HepG2 (cell line): ENCODE measurements around the gene TTC39C. TPM values are rescaled to one million over a fixed set of nuclear protein-coding genes. Genes with fewer than 3 reads are reported as not detected.

ENCODE experiments used
- CREM ChIP-seq, 2 experiments: sonication (generic) in 1 of 2; formaldehyde crosslinking in 1 of 2; IDR thresholded peaks; 2 replicates each; pipeline versions ENCODE4 v1.4.0 to v1.6.1; 2016 to 2020; ENCODE audit warnings: antibody characterized with exemption in 1 of 2, mild to moderate bottlenecking in 1 of 2, missing genetic modification reagents in 1 of 2
- DMAP1 ChIP-seq: IDR thresholded peaks from 2 replicates; pipeline ENCODE4 v1.6.1; 2016
- EED ChIP-seq: sonication (generic); formaldehyde crosslinking; IDR thresholded peaks from 2 replicates; pipeline ENCODE4 v1.5.0; 2020; ENCODE audit warnings: mild to moderate bottlenecking, missing genetic modification reagents
- FOXK2 ChIP-seq: fragments of 450-650 bp; IDR thresholded peaks from 2 replicates; pipeline ENCODE4 v1.6.1; 2016
- MAFF ChIP-seq: IDR thresholded peaks from 2 replicates; pipeline ENCODE4 v1.6.1; 2011; ENCODE audit warnings: low read depth, low read length, improper control_type of control experiment
- NBN ChIP-seq: fragments of 450-650 bp; conservative IDR thresholded peaks from 2 replicates; pipeline ENCODE4 v1.6.1; 2017
- NKX3-1 ChIP-seq: sonication (generic); formaldehyde crosslinking; IDR thresholded peaks from 2 replicates; pipeline ENCODE4 v1.5.0; 2020; ENCODE audit warnings: missing genetic modification reagents
- RARG ChIP-seq: sonication (generic); formaldehyde crosslinking; IDR thresholded peaks from 2 replicates; pipeline ENCODE4 v1.4.0; 2020; ENCODE audit warnings: low read depth, mild to moderate bottlenecking, missing genetic modification reagents
- SRF ChIP-seq: IDR thresholded peaks from 2 replicates; pipeline ENCODE4 v1.6.1; 2011; ENCODE audit warnings: mild to moderate bottlenecking, low read depth, low read length, moderate library complexity
- SRY ChIP-seq: sonication (generic); formaldehyde crosslinking; IDR thresholded peaks from 2 replicates; pipeline ENCODE4 v1.8.0; 2022; ENCODE audit warnings: mild to moderate bottlenecking, missing genetic modification reagents
- STAT5B ChIP-seq: sonication (generic); formaldehyde crosslinking; IDR thresholded peaks from 2 replicates; pipeline ENCODE4 v1.4.0; 2020; ENCODE audit warnings: missing genetic modification reagents
- ZBTB21 ChIP-seq: sonication (generic); formaldehyde crosslinking; IDR thresholded peaks from 2 replicates; pipeline ENCODE4 v1.4.0; 2020; ENCODE audit warnings: missing genetic modification reagents
- ZC3H4 ChIP-seq: sonication (generic); formaldehyde crosslinking; IDR thresholded peaks from 2 replicates; pipeline ENCODE4 v1.4.0; 2020; ENCODE audit warnings: missing genetic modification reagents, borderline replicate concordance
- ZNF260 ChIP-seq: sonication (generic); formaldehyde crosslinking; IDR thresholded peaks from 2 replicates; pipeline ENCODE4 v1.4.0; 2020; ENCODE audit warnings: missing genetic modification reagents, low read depth, mild to moderate bottlenecking, borderline replicate concordance
- ZNF496 ChIP-seq: sonication (generic); formaldehyde crosslinking; IDR thresholded peaks from 2 replicates; pipeline ENCODE4 v1.8.1; 2023; ENCODE audit warnings: mild to moderate bottlenecking, moderate library complexity, missing genetic modification reagents; ENCODE audit not compliant: insufficient replicate concordance
- ZNF644 ChIP-seq: IDR thresholded peaks from 2 replicates; pipeline ENCODE4 v1.6.1; 2016; ENCODE audit warnings: low read depth
- ZNF660 ChIP-seq: sonication (generic); formaldehyde crosslinking; IDR thresholded peaks from 2 replicates; pipeline ENCODE4 v1.5.1; 2020; ENCODE audit warnings: mild to moderate bottlenecking, low read depth, missing genetic modification reagents, borderline replicate concordance
- ZNF788 ChIP-seq: sonication (generic); formaldehyde crosslinking; IDR thresholded peaks from 2 replicates; pipeline ENCODE4 v1.5.0; 2020; ENCODE audit warnings: mild to moderate bottlenecking, missing genetic modification reagents, borderline replicate concordance
- polyA plus RNA-seq, 8 experiments: library from polyadenylated mRNA; depleted of rRNA in 3 of 8; stranded (reverse) in 7 of 8; unstranded in 1 of 8; fragments of >200 nt; fragmentation: Illumina TruSeq in 4 of 8; extraction: Trizol in 4 of 8; gene quantifications; 2 replicates each; pipeline versions ENCODE4 v1.2.1 to v1.2.3, GENCODE V29; 2011 to 2016; ENCODE audit warnings: low read depth in 4 of 8, missing spikeins in 1 of 8, mixed read lengths in 1 of 8; ENCODE audit not compliant: insufficient read depth in 1 of 8
- total RNA-seq, 5 experiments: library from RNA; depleted of rRNA; stranded (reverse); fragments of >200 nt; fragmentation: Illumina TruSeq; extraction: Trizol; gene quantifications; 2 replicates each; pipeline ENCODE4 v1.2.3, GENCODE V29; 2016; ENCODE audit warnings: low read depth in 1 of 5
- TF ChIP-seq, protein P1 (sequence below): sonication (generic); formaldehyde crosslinking; IDR thresholded peaks from 2 replicates; pipeline ENCODE4 v1.8.1; 2022; ENCODE audit warnings: low read depth, mild to moderate bottlenecking, missing genetic modification reagents
- TF ChIP-seq, protein P2 (sequence below): IDR thresholded peaks from 2 replicates; pipeline ENCODE4 v1.6.1; 2016; ENCODE audit warnings: mild to moderate bottlenecking, missing biosample characterization, missing genetic modification reagents
- TF ChIP-seq, protein P3 (sequence below): sonication (generic); formaldehyde crosslinking; conservative IDR thresholded peaks from 2 replicates; pipeline ENCODE4 v1.8.0; 2022; ENCODE audit warnings: mild to moderate bottlenecking, moderate library complexity, missing genetic modification reagents
- TF ChIP-seq, protein P4 (sequence below): sonication (generic); formaldehyde crosslinking; IDR thresholded peaks from 2 replicates; pipeline ENCODE4 v1.4.0; 2020; ENCODE audit warnings: mild to moderate bottlenecking, missing genetic modification reagents
- TF ChIP-seq, protein P5 (sequence below): sonication (generic); formaldehyde crosslinking; IDR thresholded peaks from 2 replicates; pipeline ENCODE4 v1.8.1; 2022; ENCODE audit warnings: mild to moderate bottlenecking, missing genetic modification reagents

Gene TTC39C
- total and polyA plus RNA-seq, 2 of the 13 experiments (the other 11 are each of a cell fraction or from before 2014, with no cell fraction given), result 19.1 to 25.9 TPM

DNA sequence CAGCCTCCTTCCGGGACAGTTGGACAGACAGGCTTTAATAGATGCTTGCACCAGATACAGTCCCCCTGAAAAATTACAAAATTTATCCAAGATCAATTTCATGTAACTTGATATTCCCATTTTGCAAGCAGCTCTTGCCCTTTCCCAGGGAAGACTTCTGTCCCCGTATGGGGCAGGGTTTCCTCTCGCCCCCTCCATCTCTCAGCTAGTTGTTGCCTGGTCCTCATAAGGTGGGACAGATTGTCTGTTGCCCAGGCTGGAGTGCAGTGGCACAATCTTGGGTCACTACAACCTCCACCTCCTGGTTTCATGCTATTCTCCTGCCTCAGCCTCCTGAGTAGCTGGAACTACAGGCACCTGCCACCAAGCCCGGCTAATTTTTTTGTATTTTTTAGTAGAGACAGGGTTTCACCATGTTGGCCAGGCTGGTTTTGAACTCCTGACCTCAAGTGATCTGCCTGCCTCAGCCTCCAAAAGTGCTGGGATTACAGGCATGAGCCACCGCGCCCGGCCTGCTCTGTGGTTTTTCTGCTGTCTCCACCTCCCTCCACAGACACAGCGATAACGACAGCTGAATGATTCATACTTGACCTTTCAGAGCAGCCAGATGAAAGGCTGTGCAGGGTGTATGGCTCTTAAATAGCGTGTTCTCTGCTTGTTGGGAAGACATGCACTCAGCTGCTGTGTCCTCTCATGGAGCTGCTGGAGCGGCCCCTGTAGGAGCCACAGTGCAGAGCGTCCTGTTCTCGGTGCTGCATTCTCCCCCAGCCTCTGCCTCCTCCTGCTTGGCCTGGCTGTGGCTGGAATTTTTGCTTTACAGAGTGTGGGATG is 61.4 kb downstream of the TTC39C start (continued):
- TF ChIP-seq MAFF (0 out of 2 replicates have a peak, but pooled peaks have one; percentile 4), SRY (no peak), CREM (IDR thresholded peaks at IDR 0.05) (peak; percentile 52), CREM (CRISPR knock-in tag; IDR thresholded peaks at IDR 0.05) (no peak), STAT5B (CRISPR knock-in tag) (no peak), NKX3-1 (CRISPR knock-in tag) (peak; percentile 48; the same call in 1 of the 2 replicates), ZNF660 (CRISPR knock-in tag) (no peak), FOXK2 (no peak), DMAP1 (CRISPR knock-in tag) (peak; percentile 38; the same call in 1 of the 2 replicates), ZNF644 (CRISPR knock-in tag) (peak; percentile 74), RARG (no peak), ZNF496 (CRISPR knock-in tag) (no peak), SRF (no peak), ZC3H4 (no peak), ZNF260 (CRISPR knock-in tag) (no peak), ZBTB21 (no peak), ZNF788 (CRISPR knock-in tag) (peak; percentile 58; the same call in 1 of the 2 replicates), EED (no peak), NBN (no peak)
- TF ChIP-seq, protein P1, sequence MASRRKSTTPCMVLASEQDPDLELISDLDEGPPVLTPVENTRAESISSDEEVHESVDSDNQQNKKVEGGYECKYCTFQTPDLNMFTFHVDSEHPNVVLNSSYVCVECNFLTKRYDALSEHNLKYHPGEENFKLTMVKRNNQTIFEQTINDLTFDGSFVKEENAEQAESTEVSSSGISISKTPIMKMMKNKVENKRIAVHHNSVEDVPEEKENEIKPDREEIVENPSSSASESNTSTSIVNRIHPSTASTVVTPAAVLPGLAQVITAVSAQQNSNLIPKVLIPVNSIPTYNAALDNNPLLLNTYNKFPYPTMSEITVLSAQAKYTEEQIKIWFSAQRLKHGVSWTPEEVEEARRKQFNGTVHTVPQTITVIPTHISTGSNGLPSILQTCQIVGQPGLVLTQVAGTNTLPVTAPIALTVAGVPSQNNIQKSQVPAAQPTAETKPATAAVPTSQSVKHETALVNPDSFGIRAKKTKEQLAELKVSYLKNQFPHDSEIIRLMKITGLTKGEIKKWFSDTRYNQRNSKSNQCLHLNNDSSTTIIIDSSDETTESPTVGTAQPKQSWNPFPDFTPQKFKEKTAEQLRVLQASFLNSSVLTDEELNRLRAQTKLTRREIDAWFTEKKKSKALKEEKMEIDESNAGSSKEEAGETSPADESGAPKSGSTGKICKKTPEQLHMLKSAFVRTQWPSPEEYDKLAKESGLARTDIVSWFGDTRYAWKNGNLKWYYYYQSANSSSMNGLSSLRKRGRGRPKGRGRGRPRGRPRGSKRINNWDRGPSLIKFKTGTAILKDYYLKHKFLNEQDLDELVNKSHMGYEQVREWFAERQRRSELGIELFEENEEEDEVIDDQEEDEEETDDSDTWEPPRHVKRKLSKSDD (CRISPR knock-in tag), result peak; percentile 48; the same call in 1 of the 2 replicates
- TF ChIP-seq, protein P2, sequence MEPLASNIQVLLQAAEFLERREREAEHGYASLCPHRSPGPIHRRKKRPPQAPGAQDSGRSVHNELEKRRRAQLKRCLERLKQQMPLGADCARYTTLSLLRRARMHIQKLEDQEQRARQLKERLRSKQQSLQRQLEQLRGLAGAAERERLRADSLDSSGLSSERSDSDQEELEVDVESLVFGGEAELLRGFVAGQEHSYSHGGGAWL (CRISPR knock-in tag), result no peak
- TF ChIP-seq, protein P3, sequence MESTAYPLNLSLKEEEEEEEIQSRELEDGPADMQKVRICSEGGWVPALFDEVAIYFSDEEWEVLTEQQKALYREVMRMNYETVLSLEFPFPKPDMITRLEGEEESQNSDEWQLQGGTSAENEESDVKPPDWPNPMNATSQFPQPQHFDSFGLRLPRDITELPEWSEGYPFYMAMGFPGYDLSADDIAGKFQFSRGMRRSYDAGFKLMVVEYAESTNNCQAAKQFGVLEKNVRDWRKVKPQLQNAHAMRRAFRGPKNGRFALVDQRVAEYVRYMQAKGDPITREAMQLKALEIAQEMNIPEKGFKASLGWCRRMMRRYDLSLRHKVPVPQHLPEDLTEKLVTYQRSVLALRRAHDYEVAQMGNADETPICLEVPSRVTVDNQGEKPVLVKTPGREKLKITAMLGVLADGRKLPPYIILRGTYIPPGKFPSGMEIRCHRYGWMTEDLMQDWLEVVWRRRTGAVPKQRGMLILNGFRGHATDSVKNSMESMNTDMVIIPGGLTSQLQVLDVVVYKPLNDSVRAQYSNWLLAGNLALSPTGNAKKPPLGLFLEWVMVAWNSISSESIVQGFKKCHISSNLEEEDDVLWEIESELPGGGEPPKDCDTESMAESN (CRISPR knock-in tag), result peak; percentile 26; the same call in 1 of the 2 replicates
- TF ChIP-seq, protein P4, sequence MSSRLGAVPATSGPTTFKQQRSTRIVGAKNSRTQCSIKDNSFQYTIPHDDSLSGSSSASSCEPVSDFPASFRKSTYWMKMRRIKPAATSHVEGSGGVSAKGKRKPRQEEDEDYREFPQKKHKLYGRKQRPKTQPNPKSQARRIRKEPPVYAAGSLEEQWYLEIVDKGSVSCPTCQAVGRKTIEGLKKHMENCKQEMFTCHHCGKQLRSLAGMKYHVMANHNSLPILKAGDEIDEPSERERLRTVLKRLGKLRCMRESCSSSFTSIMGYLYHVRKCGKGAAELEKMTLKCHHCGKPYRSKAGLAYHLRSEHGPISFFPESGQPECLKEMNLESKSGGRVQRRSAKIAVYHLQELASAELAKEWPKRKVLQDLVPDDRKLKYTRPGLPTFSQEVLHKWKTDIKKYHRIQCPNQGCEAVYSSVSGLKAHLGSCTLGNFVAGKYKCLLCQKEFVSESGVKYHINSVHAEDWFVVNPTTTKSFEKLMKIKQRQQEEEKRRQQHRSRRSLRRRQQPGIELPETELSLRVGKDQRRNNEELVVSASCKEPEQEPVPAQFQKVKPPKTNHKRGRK (CRISPR knock-in tag), result no peak
- TF ChIP-seq, protein P5, sequence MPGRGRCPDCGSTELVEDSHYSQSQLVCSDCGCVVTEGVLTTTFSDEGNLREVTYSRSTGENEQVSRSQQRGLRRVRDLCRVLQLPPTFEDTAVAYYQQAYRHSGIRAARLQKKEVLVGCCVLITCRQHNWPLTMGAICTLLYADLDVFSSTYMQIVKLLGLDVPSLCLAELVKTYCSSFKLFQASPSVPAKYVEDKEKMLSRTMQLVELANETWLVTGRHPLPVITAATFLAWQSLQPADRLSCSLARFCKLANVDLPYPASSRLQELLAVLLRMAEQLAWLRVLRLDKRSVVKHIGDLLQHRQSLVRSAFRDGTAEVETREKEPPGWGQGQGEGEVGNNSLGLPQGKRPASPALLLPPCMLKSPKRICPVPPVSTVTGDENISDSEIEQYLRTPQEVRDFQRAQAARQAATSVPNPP, result no peak
